GM12873 (cell line): ENCODE results near the gene KRT31.

Experiments
- TF ChIP-seq, protein P1 (sequence below): IDR thresholded peaks from 2 replicates; pipeline ENCODE4 v1.5.1; 2012; ENCODE audit warnings: low read depth, mild to moderate bottlenecking, moderate library complexity, low read length, control low read depth; ENCODE audit not compliant: insufficient read depth; ENCODE audit errors: missing control alignments

KRT31 gene

GRCh38 chr17:41417127-41417526 is 19.7 kb upstream of the KRT31 start:
- TF ChIP-seq, protein P1, sequence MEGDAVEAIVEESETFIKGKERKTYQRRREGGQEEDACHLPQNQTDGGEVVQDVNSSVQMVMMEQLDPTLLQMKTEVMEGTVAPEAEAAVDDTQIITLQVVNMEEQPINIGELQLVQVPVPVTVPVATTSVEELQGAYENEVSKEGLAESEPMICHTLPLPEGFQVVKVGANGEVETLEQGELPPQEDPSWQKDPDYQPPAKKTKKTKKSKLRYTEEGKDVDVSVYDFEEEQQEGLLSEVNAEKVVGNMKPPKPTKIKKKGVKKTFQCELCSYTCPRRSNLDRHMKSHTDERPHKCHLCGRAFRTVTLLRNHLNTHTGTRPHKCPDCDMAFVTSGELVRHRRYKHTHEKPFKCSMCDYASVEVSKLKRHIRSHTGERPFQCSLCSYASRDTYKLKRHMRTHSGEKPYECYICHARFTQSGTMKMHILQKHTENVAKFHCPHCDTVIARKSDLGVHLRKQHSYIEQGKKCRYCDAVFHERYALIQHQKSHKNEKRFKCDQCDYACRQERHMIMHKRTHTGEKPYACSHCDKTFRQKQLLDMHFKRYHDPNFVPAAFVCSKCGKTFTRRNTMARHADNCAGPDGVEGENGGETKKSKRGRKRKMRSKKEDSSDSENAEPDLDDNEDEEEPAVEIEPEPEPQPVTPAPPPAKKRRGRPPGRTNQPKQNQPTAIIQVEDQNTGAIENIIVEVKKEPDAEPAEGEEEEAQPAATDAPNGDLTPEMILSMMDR: no peak

DNA sequence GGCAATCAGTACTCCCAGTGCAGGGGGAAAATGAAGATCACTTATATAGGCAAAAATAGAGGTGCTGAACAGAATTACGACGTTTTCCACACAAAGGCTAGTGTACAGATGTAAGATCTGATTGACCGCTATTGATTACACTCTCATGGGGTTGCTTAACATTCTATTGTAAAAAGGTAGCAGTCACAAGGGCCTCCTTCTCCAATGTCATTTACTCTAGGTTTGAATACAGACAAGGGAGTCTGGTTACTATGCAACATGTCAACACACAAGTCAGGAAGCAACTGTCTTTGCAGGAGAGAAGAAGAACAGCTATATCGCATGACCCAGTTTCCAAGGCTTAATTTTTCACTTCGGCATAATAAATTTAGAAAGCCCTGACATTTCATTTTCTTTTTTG is 19.1 kb upstream of the KRT31 start:
- TF ChIP-seq, protein P1: no peak

DNA sequence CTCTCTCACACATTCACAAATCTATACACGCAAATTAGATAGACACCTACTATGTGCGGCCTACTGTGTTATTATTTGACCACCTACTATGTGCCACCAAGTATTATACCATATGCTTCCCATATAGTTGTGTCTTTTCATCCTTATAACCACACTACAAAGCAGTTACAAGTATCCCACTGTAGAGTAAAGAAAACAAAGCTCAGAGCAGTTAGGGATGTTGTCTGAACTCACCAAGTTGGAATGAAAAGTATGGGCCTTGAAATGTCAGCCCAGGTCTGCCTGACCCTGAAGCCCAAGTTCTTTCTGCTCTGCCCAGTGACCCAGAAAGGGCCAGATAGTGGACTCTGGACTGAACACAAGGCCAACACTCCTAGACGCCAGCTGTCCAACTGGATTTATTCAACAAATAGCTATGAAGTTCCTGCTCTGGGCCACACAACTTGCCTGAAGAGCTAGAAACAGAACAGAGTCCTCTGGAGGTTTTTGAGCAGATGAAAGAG is 18.5 kb upstream of the KRT31 start:
- TF ChIP-seq, protein P1: no peak

DNA sequence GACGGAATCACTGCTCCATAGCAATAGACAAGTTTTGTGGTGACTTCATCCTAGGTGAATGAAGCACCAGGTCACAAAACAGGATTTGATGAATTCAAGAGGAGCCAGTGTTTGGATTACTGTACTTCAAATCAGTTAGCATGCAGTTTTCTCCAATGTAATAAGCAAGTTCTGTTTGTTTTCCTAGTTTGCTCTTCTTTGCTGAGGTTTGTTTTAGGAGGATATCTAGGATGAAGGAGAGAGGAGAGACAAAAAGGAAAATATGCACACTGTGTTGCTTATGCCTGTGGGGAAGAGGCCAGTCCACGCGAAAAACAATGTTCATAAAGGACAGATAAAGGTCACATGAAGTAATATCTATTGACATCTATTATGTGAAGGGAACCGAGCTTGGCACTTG is 18.0 kb upstream of the KRT31 start:
- TF ChIP-seq, protein P1: no peak

GRCh38 chr17:41413982-41414381 is 16.6 kb upstream of the KRT31 start:
- TF ChIP-seq, protein P1: no peak

DNA sequence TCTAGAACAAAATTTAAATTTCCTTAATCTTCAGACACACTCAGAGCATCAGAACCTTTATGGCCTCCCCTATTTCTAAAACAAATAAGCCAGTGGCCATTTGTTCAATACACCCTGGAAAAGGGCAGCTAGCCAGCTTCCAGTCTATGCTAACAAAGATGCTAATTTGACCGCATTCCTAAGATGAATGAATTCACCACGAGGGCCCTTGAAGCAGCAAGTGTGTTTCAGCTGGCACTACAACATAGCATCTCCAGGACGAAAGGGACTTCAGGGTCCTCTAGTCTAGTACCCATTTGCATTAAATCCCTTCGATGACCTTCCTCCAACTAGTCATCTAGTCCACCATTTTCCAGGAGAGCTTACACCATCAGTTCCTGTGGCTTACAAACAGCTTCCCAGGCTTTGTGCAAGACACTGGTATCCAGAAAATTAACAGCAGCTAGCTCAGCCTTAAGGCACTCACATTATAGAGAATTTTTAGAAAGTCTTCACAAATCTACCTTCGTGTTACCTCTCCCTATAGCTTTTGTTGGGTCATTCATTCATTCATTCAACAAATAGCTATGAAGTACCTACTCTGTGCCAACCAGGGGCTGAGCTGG is 16.0 kb upstream of the KRT31 start:
- TF ChIP-seq, protein P1: no peak

DNA sequence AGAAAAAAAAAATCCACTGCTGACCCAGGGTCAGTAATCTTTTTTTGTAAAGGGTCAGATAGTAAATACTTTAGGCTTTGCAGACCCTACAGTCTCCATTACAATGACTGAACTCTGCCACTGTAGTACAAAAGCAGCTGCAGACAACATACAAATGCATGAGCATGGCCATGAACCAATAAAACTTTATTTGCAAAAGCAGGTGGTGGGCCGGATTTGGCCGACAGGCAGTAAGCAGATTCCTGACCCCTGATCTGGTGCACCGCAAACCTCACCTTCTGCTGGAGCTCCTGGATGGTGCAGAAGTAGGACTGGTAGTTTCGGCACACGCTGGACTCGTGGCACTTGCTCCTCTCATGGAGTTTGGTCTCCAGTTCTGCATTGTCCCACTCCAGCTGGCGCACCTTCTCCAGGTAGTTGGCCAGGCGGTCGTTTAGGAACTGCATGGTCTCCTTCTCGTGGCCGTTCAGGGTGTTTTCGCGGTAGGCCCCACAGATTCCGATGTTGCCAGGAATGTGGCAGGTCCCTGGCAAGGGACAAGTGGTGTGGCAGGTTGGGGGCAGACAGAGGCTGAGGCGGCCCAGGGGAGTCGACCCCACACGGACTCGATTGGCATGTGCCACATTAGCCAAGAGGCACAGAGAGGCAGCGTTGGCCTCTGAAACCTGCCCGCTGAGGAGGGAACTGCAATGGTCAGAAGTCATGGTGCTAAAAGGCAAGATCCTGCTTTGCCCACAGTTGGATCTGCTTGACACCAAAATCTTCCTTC is 13.8 kb upstream of the KRT31 start:
- TF ChIP-seq, protein P1: no peak
